Measurements from ENCODE around the gene ATP6V1B1. TPM values are rescaled to one million over a fixed set of nuclear protein-coding genes. Genes with fewer than 3 reads are reported as not detected.

Gene ATP6V1B1
- total and polyA plus RNA-seq, 10 of the 15 experiments (the other 5 are each of a cell fraction or from before 2014, with no cell fraction given), result not detected

DNA sequence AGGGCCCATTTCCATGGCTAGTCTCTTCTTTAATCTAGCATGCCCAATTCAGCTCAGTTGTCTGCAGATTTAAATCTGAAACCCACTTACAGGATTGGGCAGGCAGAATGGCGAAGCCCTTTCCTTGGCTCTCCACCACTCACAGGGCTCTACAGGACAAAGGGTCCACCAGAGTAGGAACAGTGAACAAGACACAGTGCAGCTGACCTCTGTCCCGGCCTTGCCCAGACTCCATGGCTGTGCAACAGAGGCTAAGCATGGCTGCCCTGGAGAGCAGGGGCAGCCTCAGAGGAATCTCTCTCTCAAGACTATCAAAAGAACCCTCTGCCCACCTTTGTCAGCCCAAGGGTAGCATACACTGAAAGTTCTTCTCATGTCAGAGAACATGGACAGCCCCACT lies 9.7 kb upstream of the ATP6V1B1 start:
- H3K36me3 ChIP-seq (ENCODE audit: control insufficient read depth in 2 of 2, insufficient read depth in 2 of 2, low read length in 1 of 2), result no peaks in the 10 kb centered on the region
- intact Hi-C loops (cut with micrococcal nuclease; ENCODE audit: unreplicated experiment), result no loop called here
- FAIRE-seq, result no peak
- no TSS peak for BruUV-seq (replicated peaks)
- H3K4me1 ChIP-seq (ENCODE audit: control insufficient read depth, insufficient read depth, low read length), result no peaks in the 10 kb centered on the region
- WGBS (ENCODE audit: insufficient coverage, insufficient replicate concordance, low lambda C conversion rate, missing lambda C conversion rate), result 0% methylated on average over 2 of the region's 2 CpGs
- ChIA-PET RAD21 (ENCODE audit: unreplicated experiment) (no interaction called here), CTCF (interaction anchor here (1.2 to 3.1 kb wide), 2 partner anchors 9 to 55 kb away, joined by 4 to 10 read pairs; no protein-coding TSS in a partner anchor), POLR2A (no interaction called here), SMC1A (ENCODE audit: uncharacterized antibody, unreplicated experiment) (no interaction called here)
- no peak overlapping the region for H3K27ac ChIP-seq (ENCODE audit: control insufficient read depth, insufficient read depth)
- no peaks in the 10 kb centered on the region for H3K79me2 ChIP-seq (ENCODE audit: control insufficient read depth, insufficient read depth, low read length)
- TF ChIP-seq, protein P1, sequence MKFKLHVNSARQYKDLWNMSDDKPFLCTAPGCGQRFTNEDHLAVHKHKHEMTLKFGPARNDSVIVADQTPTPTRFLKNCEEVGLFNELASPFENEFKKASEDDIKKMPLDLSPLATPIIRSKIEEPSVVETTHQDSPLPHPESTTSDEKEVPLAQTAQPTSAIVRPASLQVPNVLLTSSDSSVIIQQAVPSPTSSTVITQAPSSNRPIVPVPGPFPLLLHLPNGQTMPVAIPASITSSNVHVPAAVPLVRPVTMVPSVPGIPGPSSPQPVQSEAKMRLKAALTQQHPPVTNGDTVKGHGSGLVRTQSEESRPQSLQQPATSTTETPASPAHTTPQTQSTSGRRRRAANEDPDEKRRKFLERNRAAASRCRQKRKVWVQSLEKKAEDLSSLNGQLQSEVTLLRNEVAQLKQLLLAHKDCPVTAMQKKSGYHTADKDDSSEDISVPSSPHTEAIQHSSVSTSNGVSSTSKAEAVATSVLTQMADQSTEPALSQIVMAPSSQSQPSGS (IDR thresholded peaks at IDR 0.05; ENCODE audit: low read length), result no peak
- no peak for TF ChIP-seq CREM (IDR thresholded peaks at IDR 0.05; ENCODE audit: low read depth)
- TF ChIP-seq RFX5 (IDR thresholded peaks at IDR 0.05; ENCODE audit: low read depth, low read length), result no peak
- TF ChIP-seq FOXK2 (IDR thresholded peaks at IDR 0.05), result no peak
- TF ChIP-seq NBN (IDR thresholded peaks at IDR 0.05), result no peak
- TF ChIP-seq STAT1 (conservative IDR thresholded peaks at IDR 0.05), result no peak
- no peak for TF ChIP-seq RELB (IDR thresholded peaks at IDR 0.05; ENCODE audit: low read depth)
- TF ChIP-seq ESRRA (IDR thresholded peaks at IDR 0.05; ENCODE audit: low read length), result no peak
- no peak for TF ChIP-seq HDAC2 (IDR thresholded peaks at IDR 0.05)
- no peak for TF ChIP-seq RELA (IDR thresholded peaks at IDR 0.05; ENCODE audit: borderline replicate concordance, partially characterized antibody)
- no peak for TF ChIP-seq ZBTB33 (IDR thresholded peaks at IDR 0.05)
- no peak for TF ChIP-seq NR2C1 (IDR thresholded peaks at IDR 0.05)
- no peak for TF ChIP-seq TCF7 (IDR thresholded peaks at IDR 0.05; ENCODE audit: borderline replicate concordance)
- TF ChIP-seq, protein P2, sequence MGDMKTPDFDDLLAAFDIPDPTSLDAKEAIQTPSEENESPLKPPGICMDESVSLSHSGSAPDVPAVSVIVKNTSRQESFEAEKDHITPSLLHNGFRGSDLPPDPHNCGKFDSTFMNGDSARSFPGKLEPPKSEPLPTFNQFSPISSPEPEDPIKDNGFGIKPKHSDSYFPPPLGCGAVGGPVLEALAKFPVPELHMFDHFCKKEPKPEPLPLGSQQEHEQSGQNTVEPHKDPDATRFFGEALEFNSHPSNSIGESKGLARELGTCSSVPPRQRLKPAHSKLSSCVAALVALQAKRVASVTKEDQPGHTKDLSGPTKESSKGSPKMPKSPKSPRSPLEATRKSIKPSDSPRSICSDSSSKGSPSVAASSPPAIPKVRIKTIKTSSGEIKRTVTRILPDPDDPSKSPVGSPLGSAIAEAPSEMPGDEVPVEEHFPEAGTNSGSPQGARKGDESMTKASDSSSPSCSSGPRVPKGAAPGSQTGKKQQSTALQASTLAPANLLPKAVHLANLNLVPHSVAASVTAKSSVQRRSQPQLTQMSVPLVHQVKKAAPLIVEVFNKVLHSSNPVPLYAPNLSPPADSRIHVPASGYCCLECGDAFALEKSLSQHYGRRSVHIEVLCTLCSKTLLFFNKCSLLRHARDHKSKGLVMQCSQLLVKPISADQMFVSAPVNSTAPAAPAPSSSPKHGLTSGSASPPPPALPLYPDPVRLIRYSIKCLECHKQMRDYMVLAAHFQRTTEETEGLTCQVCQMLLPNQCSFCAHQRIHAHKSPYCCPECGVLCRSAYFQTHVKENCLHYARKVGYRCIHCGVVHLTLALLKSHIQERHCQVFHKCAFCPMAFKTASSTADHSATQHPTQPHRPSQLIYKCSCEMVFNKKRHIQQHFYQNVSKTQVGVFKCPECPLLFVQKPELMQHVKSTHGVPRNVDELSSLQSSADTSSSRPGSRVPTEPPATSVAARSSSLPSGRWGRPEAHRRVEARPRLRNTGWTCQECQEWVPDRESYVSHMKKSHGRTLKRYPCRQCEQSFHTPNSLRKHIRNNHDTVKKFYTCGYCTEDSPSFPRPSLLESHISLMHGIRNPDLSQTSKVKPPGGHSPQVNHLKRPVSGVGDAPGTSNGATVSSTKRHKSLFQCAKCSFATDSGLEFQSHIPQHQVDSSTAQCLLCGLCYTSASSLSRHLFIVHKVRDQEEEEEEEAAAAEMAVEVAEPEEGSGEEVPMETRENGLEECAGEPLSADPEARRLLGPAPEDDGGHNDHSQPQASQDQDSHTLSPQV (IDR thresholded peaks at IDR 0.05), result no peak
- ATAC-seq, result no peak
- H3K9ac ChIP-seq (ENCODE audit: control insufficient read depth, insufficient read depth, low read length), result no peak overlapping the region
- no peaks in the 10 kb centered on the region; the same call in 1 of the 2 replicates for H4K20me1 ChIP-seq (ENCODE audit: control insufficient read depth, insufficient read depth)
- no peak overlapping the region for H3K4me2 ChIP-seq (ENCODE audit: control insufficient read depth, insufficient read depth)
- H2AFZ ChIP-seq (ENCODE audit: control insufficient read depth, low read depth, low read length), result no peak overlapping the region
- no peaks in the 10 kb centered on the region for H3K9me3 ChIP-seq (replicated peaks; ENCODE audit: control insufficient read depth, insufficient read depth, low read length)
- H3K4me3 ChIP-seq, result no peak overlapping the region
- DNase-seq (ENCODE audit: low read depth, low spot score), result no peak
- peaks cover 0 to 4% of the 10 kb centered on the region in 2 experiments; a peak in 2 of 4 replicates for H3K27me3 ChIP-seq (replicated peaks in 1 of 2; ENCODE audit: control insufficient read depth in 2 of 2, insufficient read depth in 2 of 2, low read length in 1 of 2)
- in situ Hi-C loops (cut with MboI), result no loop called here

Data from GM12878 (cell line).